HepG2 (cell line): ENCODE measurements around the gene SLC16A3. TPM values are rescaled to one million over a fixed set of nuclear protein-coding genes. Genes with fewer than 3 reads are reported as not detected.
A peak's percentile ranks its signal among the peaks of the same experiment; 100 is the strongest.

Experiments
- CHD2 ChIP-seq: IDR thresholded peaks from 2 replicates; pipeline ENCODE4 v1.6.1; 2011; ENCODE audit warnings: low read depth, low read length, improper control_type of control experiment
- FOXK1 ChIP-seq: sonication (generic); formaldehyde crosslinking; IDR thresholded peaks from 2 replicates; pipeline ENCODE4 v1.4.0; 2020; ENCODE audit warnings: low read depth, missing genetic modification reagents, borderline replicate concordance
- GATA4 ChIP-seq: sonication (generic); IDR thresholded peaks from 2 replicates; pipeline ENCODE4 v1.6.1; 2016; ENCODE audit warnings: antibody characterized with exemption, low read depth, borderline replicate concordance
- GATAD1 ChIP-seq: IDR thresholded peaks from 2 replicates; pipeline ENCODE4 v1.6.1; 2016; ENCODE audit warnings: missing genetic modification reagents, missing compliant biosample characterization
- MAFF ChIP-seq: IDR thresholded peaks from 2 replicates; pipeline ENCODE4 v1.6.1; 2011; ENCODE audit warnings: low read depth, low read length, improper control_type of control experiment
- MED13 ChIP-seq: sonication (generic); formaldehyde crosslinking; IDR thresholded peaks from 2 replicates; pipeline ENCODE4 v1.5.0; 2020; ENCODE audit warnings: missing genetic modification reagents
- NR2F2 ChIP-seq: IDR thresholded peaks from 2 replicates; pipeline ENCODE4 v1.6.1; 2012; ENCODE audit warnings: low read depth, inconsistent platforms, borderline replicate concordance
- SIX1 ChIP-seq: sonication (generic); formaldehyde crosslinking; IDR thresholded peaks from 2 replicates; pipeline ENCODE4 v1.4.0; 2020; ENCODE audit warnings: missing genetic modification reagents, borderline replicate concordance
- SRY ChIP-seq: sonication (generic); formaldehyde crosslinking; IDR thresholded peaks from 2 replicates; pipeline ENCODE4 v1.8.0; 2022; ENCODE audit warnings: mild to moderate bottlenecking, missing genetic modification reagents
- WIZ ChIP-seq: sonication (generic); formaldehyde crosslinking; IDR thresholded peaks from 2 replicates; pipeline ENCODE4 v1.5.1; 2020; ENCODE audit warnings: mild to moderate bottlenecking, missing genetic modification reagents
- XRCC5 ChIP-seq: fragments of 200-400 bp; formaldehyde crosslinking; optimal IDR thresholded peaks from 2 replicates; pipeline ENCODE3; 2017; ENCODE audit warnings: mild to moderate bottlenecking, low read length
- ZBTB7B ChIP-seq: sonication (generic); formaldehyde crosslinking; IDR thresholded peaks from 2 replicates; pipeline ENCODE4 v1.4.0; 2020; ENCODE audit warnings: missing genetic modification reagents
- ZC3H13 ChIP-seq: sonication (generic); formaldehyde crosslinking; IDR thresholded peaks from 2 replicates; pipeline ENCODE4 v1.8.1; 2023; ENCODE audit warnings: mild to moderate bottlenecking, missing genetic modification reagents, moderate library complexity
- ZNF3 ChIP-seq: IDR thresholded peaks from 2 replicates; pipeline ENCODE4 v1.7.0; 2017; ENCODE audit warnings: inconsistent platforms
- ZNF331 ChIP-seq: sonication (generic); formaldehyde crosslinking; IDR thresholded peaks from 2 replicates; pipeline ENCODE4 v1.4.0; 2020; ENCODE audit warnings: missing genetic modification reagents
- ZNF382 ChIP-seq: sonication (generic); formaldehyde crosslinking; IDR thresholded peaks from 2 replicates; pipeline ENCODE4 v1.5.0; 2020; ENCODE audit warnings: missing genetic modification reagents, mild to moderate bottlenecking, borderline replicate concordance
- ZNF496 ChIP-seq: sonication (generic); formaldehyde crosslinking; IDR thresholded peaks from 2 replicates; pipeline ENCODE4 v1.8.1; 2023; ENCODE audit warnings: mild to moderate bottlenecking, moderate library complexity, missing genetic modification reagents; ENCODE audit not compliant: insufficient replicate concordance
- ZNF674 ChIP-seq: sonication (generic); formaldehyde crosslinking; IDR thresholded peaks from 2 replicates; pipeline ENCODE4 v1.5.0; 2020; ENCODE audit warnings: low read depth, mild to moderate bottlenecking, missing genetic modification reagents
- ZNF777 ChIP-seq: sonication (generic); formaldehyde crosslinking; IDR thresholded peaks from 2 replicates; pipeline ENCODE4 v1.4.0; 2020; ENCODE audit warnings: missing genetic modification reagents
- ZNF788 ChIP-seq: sonication (generic); formaldehyde crosslinking; IDR thresholded peaks from 2 replicates; pipeline ENCODE4 v1.5.0; 2020; ENCODE audit warnings: mild to moderate bottlenecking, missing genetic modification reagents, borderline replicate concordance
- polyA plus RNA-seq, 8 experiments: library from polyadenylated mRNA; depleted of rRNA in 3 of 8; stranded (reverse) in 7 of 8; unstranded in 1 of 8; fragments of >200 nt; fragmentation: Illumina TruSeq in 4 of 8; extraction: Trizol in 4 of 8; gene quantifications; 2 replicates each; pipeline versions ENCODE4 v1.2.1 to v1.2.3, GENCODE V29; 2011 to 2016; ENCODE audit warnings: low read depth in 4 of 8, missing spikeins in 1 of 8, mixed read lengths in 1 of 8; ENCODE audit not compliant: insufficient read depth in 1 of 8
- total RNA-seq, 5 experiments: library from RNA; depleted of rRNA; stranded (reverse); fragments of >200 nt; fragmentation: Illumina TruSeq; extraction: Trizol; gene quantifications; 2 replicates each; pipeline ENCODE4 v1.2.3, GENCODE V29; 2016; ENCODE audit warnings: low read depth in 1 of 5
- TF ChIP-seq, protein P1 (sequence below): sonication (generic); formaldehyde crosslinking; IDR thresholded peaks from 2 replicates; pipeline ENCODE4 v1.4.0; 2020; ENCODE audit warnings: missing genetic modification reagents
- TF ChIP-seq, protein P2 (sequence below): IDR thresholded peaks from 2 replicates; pipeline ENCODE4 v1.6.1; 2018; ENCODE audit warnings: missing genetic modification reagents
- TF ChIP-seq, protein P3 (sequence below), 2 experiments: sonication (generic) in 1 of 2; formaldehyde crosslinking in 1 of 2; IDR thresholded peaks; 2 replicates each; pipeline versions ENCODE4 v1.4.0 to v1.6.1; 2018 to 2020; ENCODE audit warnings: missing genetic modification reagents in 2 of 2, borderline replicate concordance in 1 of 2, low read depth in 1 of 2, mild to moderate bottlenecking in 1 of 2, missing biosample characterization in 1 of 2
- TF ChIP-seq, protein P4 (sequence below): sonication (generic); IDR thresholded peaks from 2 replicates; pipeline ENCODE4 v1.6.1; 2016; ENCODE audit warnings: low read depth, borderline replicate concordance
- TF ChIP-seq, protein P5 (sequence below): sonication (generic); formaldehyde crosslinking; IDR thresholded peaks from 2 replicates; pipeline ENCODE4 v1.4.0; 2020; ENCODE audit warnings: mild to moderate bottlenecking, missing genetic modification reagents

The SLC16A3 gene
- total and polyA plus RNA-seq, 2 of the 13 experiments (the other 11 are each of a cell fraction or from before 2014, with no cell fraction given), result 242 to 349 TPM

DNA sequence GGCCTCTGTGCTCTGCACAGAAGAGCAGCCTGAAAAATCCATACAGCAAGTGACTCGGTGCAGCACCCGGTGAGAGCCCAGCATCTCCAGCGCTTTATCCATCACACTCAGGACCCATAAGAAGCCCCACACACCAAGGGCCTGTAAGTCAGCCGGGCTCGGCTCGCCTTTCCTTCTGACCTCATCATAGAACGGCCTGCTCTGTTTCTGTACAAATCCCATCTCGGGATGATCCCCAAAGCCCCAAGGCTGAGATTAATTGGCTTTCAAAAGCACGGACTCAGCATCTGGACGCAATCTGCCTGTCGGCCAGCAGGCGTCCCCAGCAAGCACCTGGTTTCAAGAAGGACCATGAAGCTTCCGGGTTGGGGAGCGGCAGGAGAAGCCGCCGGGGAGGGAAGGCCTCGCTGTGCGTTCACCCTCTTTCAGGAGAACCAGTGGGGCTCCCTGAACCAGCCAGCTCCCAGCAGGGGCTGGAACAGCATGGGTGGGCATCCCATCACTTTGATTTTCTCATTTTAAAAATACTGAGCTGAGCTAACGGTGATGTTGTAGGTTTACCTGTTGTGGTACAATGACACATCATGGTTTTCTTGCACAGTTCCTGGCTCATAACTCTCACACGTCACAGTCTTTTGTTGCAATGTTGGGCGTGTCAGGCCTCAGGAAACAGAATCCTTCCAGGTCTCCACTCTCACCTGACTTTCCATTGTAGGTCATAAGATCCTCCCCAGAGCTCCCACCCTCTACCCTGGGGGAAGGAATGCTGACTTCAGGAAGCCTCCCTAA, 22.9 kb upstream of the SLC16A3 start (continued):
- TF ChIP-seq ZNF674 (CRISPR knock-in tag) (no peak), ZNF777 (CRISPR knock-in tag) (peak; percentile 18; the same call in 1 of the 2 replicates), FOXK1 (CRISPR knock-in tag) (peak; percentile 69), ZC3H13 (CRISPR knock-in tag) (no peak), SIX1 (0 out of 2 replicates have a peak, but pooled peaks have one; percentile 14), WIZ (no peak), ZNF382 (CRISPR knock-in tag) (no peak), ZNF331 (CRISPR knock-in tag) (0 out of 2 replicates have a peak, but pooled peaks have one; percentile 57), GATAD1 (CRISPR knock-in tag) (peak; percentile 75), XRCC5 (peak; percentile 93), ZNF496 (CRISPR knock-in tag) (no peak), NR2F2 (0 out of 2 replicates have a peak, but pooled peaks have one; percentile 19), ZNF788 (CRISPR knock-in tag) (peak; percentile 60; the same call in 1 of the 2 replicates), MAFF (peak; percentile 80), ZBTB7B (CRISPR knock-in tag) (peak; percentile 76; the same call in 1 of the 2 replicates), CHD2 (no peak), GATA4 (no peak), MED13 (CRISPR knock-in tag) (no peak), SRY (CRISPR knock-in tag) (0 out of 2 replicates have a peak, but pooled peaks have one; percentile 53), ZNF3 (no peak)
- TF ChIP-seq, protein P1, sequence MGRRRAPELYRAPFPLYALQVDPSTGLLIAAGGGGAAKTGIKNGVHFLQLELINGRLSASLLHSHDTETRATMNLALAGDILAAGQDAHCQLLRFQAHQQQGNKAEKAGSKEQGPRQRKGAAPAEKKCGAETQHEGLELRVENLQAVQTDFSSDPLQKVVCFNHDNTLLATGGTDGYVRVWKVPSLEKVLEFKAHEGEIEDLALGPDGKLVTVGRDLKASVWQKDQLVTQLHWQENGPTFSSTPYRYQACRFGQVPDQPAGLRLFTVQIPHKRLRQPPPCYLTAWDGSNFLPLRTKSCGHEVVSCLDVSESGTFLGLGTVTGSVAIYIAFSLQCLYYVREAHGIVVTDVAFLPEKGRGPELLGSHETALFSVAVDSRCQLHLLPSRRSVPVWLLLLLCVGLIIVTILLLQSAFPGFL, result 0 out of 2 replicates have a peak, but pooled peaks have one; percentile 36
- TF ChIP-seq, protein P2, sequence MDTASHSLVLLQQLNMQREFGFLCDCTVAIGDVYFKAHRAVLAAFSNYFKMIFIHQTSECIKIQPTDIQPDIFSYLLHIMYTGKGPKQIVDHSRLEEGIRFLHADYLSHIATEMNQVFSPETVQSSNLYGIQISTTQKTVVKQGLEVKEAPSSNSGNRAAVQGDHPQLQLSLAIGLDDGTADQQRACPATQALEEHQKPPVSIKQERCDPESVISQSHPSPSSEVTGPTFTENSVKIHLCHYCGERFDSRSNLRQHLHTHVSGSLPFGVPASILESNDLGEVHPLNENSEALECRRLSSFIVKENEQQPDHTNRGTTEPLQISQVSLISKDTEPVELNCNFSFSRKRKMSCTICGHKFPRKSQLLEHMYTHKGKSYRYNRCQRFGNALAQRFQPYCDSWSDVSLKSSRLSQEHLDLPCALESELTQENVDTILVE, result peak; percentile 82; the same call in 1 of the 2 replicates
- TF ChIP-seq, protein P3, sequence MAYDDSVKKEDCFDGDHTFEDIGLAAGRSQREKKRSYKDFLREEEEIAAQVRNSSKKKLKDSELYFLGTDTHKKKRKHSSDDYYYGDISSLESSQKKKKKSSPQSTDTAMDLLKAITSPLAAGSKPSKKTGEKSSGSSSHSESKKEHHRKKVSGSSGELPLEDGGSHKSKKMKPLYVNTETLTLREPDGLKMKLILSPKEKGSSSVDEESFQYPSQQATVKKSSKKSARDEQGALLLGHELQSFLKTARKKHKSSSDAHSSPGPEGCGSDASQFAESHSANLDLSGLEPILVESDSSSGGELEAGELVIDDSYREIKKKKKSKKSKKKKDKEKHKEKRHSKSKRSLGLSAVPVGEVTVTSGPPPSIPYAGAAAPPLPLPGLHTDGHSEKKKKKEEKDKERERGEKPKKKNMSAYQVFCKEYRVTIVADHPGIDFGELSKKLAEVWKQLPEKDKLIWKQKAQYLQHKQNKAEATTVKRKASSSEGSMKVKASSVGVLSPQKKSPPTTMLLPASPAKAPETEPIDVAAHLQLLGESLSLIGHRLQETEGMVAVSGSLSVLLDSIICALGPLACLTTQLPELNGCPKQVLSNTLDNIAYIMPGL (CRISPR knock-in tag; IDR thresholded peaks at IDR 0.05; ENCODE audit: borderline replicate concordance in 1 of 2, low read depth in 1 of 2), result peak; percentile 79 to 93; a peak in 3 of 4 replicates
- TF ChIP-seq, protein P4, sequence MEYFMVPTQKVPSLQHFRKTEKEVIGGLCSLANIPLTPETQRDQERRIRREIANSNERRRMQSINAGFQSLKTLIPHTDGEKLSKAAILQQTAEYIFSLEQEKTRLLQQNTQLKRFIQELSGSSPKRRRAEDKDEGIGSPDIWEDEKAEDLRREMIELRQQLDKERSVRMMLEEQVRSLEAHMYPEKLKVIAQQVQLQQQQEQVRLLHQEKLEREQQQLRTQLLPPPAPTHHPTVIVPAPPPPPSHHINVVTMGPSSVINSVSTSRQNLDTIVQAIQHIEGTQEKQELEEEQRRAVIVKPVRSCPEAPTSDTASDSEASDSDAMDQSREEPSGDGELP, result peak; percentile 79; the same call in 1 of the 2 replicates
- TF ChIP-seq, protein P5, sequence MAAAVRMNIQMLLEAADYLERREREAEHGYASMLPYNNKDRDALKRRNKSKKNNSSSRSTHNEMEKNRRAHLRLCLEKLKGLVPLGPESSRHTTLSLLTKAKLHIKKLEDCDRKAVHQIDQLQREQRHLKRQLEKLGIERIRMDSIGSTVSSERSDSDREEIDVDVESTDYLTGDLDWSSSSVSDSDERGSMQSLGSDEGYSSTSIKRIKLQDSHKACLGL (CRISPR knock-in tag), result no peak
